GM06990 (cell line): Measurements from ENCODE around the gene ASMTL.
A peak's percentile ranks its signal among the peaks of the same experiment; 100 is the strongest.
"Not testable (repeated sequence)": the region's sequence is repeated elsewhere in the genome, so short reads cannot be mapped to it uniquely, and the experiment has no call there.

Experiments used
- DNase-seq: peaks from one replicate; pipeline ENCODE4 v3.0.0-alpha.2; 2011; ENCODE audit not compliant: insufficient read length; ENCODE audit errors: extremely low read depth
- H3K27me3 ChIP-seq: replicated peaks from 2 replicates; pipeline ENCODE4 v1.6.0; 2011; ENCODE audit warnings: low read length; ENCODE audit not compliant: control insufficient read depth, insufficient read depth
- H3K36me3 ChIP-seq: 2 replicates; pipeline ENCODE4 v1.5.1; 2011; ENCODE audit warnings: low read length; ENCODE audit not compliant: control insufficient read depth, insufficient read depth
- H3K4me3 ChIP-seq: replicated peaks from 2 replicates; pipeline ENCODE4 v1.5.1; 2011; ENCODE audit warnings: low read depth, mild to moderate bottlenecking, control low read depth, low read length
- CTCF ChIP-seq: IDR thresholded peaks from 2 replicates; pipeline ENCODE4 v1.5.1; 2011; ENCODE audit warnings: low read length, control low read depth, mild to moderate bottlenecking, inconsistent platforms; ENCODE audit not compliant: insufficient read depth, poor library complexity, severe bottlenecking

The ASMTL gene

GRCh38 chrX:1450361-1451161 lies 2.1 kb downstream of the ASMTL start:
- DNase-seq = no peak
- H3K36me3 ChIP-seq = peaks cover 6% of the 10 kb centered on the region
- no peak for TF ChIP-seq CTCF
- H3K4me3 ChIP-seq = no peak overlapping the region
- no peaks in the 10 kb centered on the region for H3K27me3 ChIP-seq

GRCh38 chrX:1449823-1450149 lies 2.9 kb downstream of the ASMTL start:
- Histone ChIP-seq H3K4me3 (no peak overlapping the region), H3K36me3 (peaks cover 6% of the 10 kb centered on the region), H3K27me3 (no peaks in the 10 kb centered on the region)
- no peak for DNase-seq
- TF ChIP-seq CTCF = no peak

- DNase-seq = no peak
- Histone ChIP-seq H3K4me3 (no peak overlapping the region), H3K36me3 (peaks cover 6% of the 10 kb centered on the region), H3K27me3 (no peaks in the 10 kb centered on the region)
- no peak for TF ChIP-seq CTCF
These were observed 3.5 kb downstream of the ASMTL start for GRCh38 chrX:1449036-1449822.

- H3K27me3 ChIP-seq, H3K36me3 ChIP-seq, DNase-seq, H3K4me3 ChIP-seq: not testable (repeated sequence)
These were observed 4.1 kb downstream of the ASMTL start for GRCh38 chrX:1448573-1449001.

GRCh38 chrX:1447969-1448572 lies 4.6 kb downstream of the ASMTL start:
- H3K27me3 ChIP-seq, H3K36me3 ChIP-seq, H3K4me3 ChIP-seq, DNase-seq: not testable (repeated sequence)

- peak; percentile 63 for DNase-seq
- H3K27me3 ChIP-seq, H3K4me3 ChIP-seq, H3K36me3 ChIP-seq: not testable (repeated sequence)
These were observed 5.4 kb downstream of the ASMTL start for GRCh38 chrX:1446984-1447968.
